ENCODE results near the gene SMARCE1. TPM values are rescaled to one million over a fixed set of nuclear protein-coding genes. Genes with fewer than 3 reads are reported as not detected.

The SMARCE1 gene
- total and polyA plus RNA-seq, 2 of the 4 experiments (the other 2 are of a cell fraction), result 66.2 to 119 TPM

DNA sequence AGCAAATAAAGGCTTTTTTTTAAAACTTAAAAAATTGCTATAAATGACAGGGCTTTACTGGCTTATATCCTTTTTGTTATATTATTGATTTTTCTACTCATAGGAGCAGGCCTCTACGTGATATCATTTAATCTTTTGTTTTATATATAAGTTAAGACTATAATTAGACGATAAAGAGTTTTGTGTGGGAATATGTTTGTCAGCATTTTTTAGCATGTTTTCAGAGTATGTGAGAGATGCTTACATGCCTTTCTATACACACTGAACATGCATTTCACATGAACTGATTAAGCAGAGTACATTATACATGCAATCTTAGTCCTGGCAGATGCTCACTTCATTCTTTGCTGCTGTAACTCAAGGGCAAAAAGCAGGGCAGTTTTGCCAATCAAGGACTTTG is 25.0 kb upstream of the SMARCE1 start:
- no peaks in the 10 kb centered on the region for H4K20me1 ChIP-seq (ENCODE audit: insufficient read depth, low read length)
- dilution Hi-C loops (cut with HindIII; ENCODE audit: low sequenced_read_pairs, unreplicated experiment) (no loop called here), intact Hi-C loops (cut with micrococcal nuclease) (loop anchor here (5.0 kb wide), 1 partner anchor 100 kb away; the partner anchor contains the start of gene KRT26), in situ Hi-C loops (cut with MboI; ENCODE audit: low sequenced_read_pairs) (no loop called here)
- H4K91ac ChIP-seq (ENCODE audit: insufficient read depth, low read depth, low read length), result no peak overlapping the region
- no peak overlapping the region for H3K9ac ChIP-seq (ENCODE audit: low read depth, low read length)
- H3K27me3 ChIP-seq (ENCODE audit: control insufficient read depth, insufficient read depth, low read length), result peaks cover 44% of the 10 kb centered on the region
- no peak overlapping the region for H2AFZ ChIP-seq (replicated peaks; ENCODE audit: low read length, poor library complexity)
- H3K27ac ChIP-seq (ENCODE audit: insufficient read depth, low read length), result no peak overlapping the region
- ChIA-PET POLR2A (ENCODE audit: unreplicated experiment) (no interaction called here), CTCF (no interaction called here)
- H3K56ac ChIP-seq (ENCODE audit: extremely low read depth, insufficient read depth, low read length), result no peak overlapping the region
- H3K4ac ChIP-seq (ENCODE audit: low read depth, low read length), result no peak overlapping the region
- H3K4me1 ChIP-seq (ENCODE audit: control insufficient read depth, insufficient read depth, low read length), result no peaks in the 10 kb centered on the region
- H2AK9ac ChIP-seq (replicated peaks; ENCODE audit: low read depth, low read length, poor library complexity), result no peak overlapping the region
- no peaks in the 10 kb centered on the region for H3K79me1 ChIP-seq (ENCODE audit: low read depth in 1 of 2, low read length in 2 of 2)
- H2BK20ac ChIP-seq (ENCODE audit: low read depth, low read length), result no peak overlapping the region
- H2BK120ac ChIP-seq (ENCODE audit: low read depth, low read length), result no peak overlapping the region
- no peaks in the 10 kb centered on the region for H3K36me3 ChIP-seq (ENCODE audit: control insufficient read depth, insufficient read depth, low read length)
- BruUV-seq (replicated peaks), result no TSS peak
- H3K14ac ChIP-seq (replicated peaks; ENCODE audit: low read depth, low read length), result no peak overlapping the region
- peak; percentile 41 for TF ChIP-seq MAFK (IDR thresholded peaks at IDR 0.05; ENCODE audit: low read depth, low read length)
- TF ChIP-seq, protein P1, sequence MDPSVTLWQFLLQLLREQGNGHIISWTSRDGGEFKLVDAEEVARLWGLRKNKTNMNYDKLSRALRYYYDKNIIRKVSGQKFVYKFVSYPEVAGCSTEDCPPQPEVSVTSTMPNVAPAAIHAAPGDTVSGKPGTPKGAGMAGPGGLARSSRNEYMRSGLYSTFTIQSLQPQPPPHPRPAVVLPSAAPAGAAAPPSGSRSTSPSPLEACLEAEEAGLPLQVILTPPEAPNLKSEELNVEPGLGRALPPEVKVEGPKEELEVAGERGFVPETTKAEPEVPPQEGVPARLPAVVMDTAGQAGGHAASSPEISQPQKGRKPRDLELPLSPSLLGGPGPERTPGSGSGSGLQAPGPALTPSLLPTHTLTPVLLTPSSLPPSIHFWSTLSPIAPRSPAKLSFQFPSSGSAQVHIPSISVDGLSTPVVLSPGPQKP (IDR thresholded peaks at IDR 0.05; ENCODE audit: borderline replicate concordance, low read depth, low read length), result no peak
- no peak overlapping the region for H3K4me2 ChIP-seq (ENCODE audit: low read depth, low read length)
- ATAC-seq (ENCODE audit: low read depth), result no peak
- no peak overlapping the region for H2BK5ac ChIP-seq (ENCODE audit: low read depth, low read length, poor library complexity, severe bottlenecking)
- H3K18ac ChIP-seq (ENCODE audit: low read depth, low read length), result no peak overlapping the region
- H4K5ac ChIP-seq (ENCODE audit: low read depth, low read length), result no peak overlapping the region
- no peak overlapping the region for H2AK5ac ChIP-seq (ENCODE audit: low read depth, low read length)
- H2BK15ac ChIP-seq (ENCODE audit: low read depth, low read length), result no peak overlapping the region
- no peak overlapping the region for H4K8ac ChIP-seq (ENCODE audit: low read depth in 2 of 2, low read length in 2 of 2)
- no peak overlapping the region for H3K23ac ChIP-seq (ENCODE audit: low read depth, low read length)
- DNase-seq, result no peak
- no peaks in the 10 kb centered on the region for H3K9me1 ChIP-seq (ENCODE audit: insufficient read depth, low read length)
- no CpG with 5 or more reads among the region's 2 CpGs for WGBS, 2 experiments (ENCODE audit: extremely low coverage in 2 of 2, insufficient read length in 1 of 2)
- H3K4me3 ChIP-seq (ENCODE audit: insufficient read depth, low read depth, low read length), result no peak overlapping the region
- H3K9me3 ChIP-seq (ENCODE audit: control insufficient read depth, insufficient read depth, low read length), result no peaks in the 10 kb centered on the region

Data from IMR-90 (cell line).